NCI-H2196 (cell line): ENCODE data around the gene GLTP.
"Not testable (repeated sequence)": the region's sequence is repeated elsewhere in the genome, so short reads cannot be mapped to it uniquely, and the experiment has no call there.

Experiments used
- DNase-seq: peaks from one replicate; lab custom pipeline; 2025; ENCODE audit not compliant: unreplicated experiment; lab: John Stamatoyannopoulos, UW

The GLTP gene

DNA sequence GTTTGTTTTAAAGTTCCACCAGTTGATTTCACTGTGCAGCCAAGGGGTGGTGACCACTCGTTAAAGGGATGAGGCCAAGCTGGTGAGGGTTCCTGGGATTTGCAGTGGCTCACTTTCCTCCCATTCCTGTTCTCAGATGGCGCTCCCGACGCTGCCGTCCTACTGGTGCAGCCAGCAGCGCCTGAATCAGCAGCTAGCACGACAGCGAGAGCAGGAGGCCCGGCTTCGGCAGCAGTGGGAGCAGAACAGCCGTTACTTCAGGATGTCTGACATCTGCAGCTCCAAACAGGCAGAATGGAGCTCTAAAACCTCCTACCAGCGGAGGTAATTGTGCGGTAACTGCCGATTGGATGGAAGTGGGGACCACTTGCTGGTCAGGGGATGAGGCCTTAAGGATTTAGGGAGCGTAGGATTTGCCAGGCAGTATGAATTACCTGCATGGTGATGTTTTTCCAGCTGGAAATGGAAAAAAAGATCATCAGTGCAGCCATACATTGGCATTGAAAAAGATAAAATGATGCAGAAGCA, 22.6 kb upstream of the GLTP start:
- no peak for DNase-seq

DNA sequence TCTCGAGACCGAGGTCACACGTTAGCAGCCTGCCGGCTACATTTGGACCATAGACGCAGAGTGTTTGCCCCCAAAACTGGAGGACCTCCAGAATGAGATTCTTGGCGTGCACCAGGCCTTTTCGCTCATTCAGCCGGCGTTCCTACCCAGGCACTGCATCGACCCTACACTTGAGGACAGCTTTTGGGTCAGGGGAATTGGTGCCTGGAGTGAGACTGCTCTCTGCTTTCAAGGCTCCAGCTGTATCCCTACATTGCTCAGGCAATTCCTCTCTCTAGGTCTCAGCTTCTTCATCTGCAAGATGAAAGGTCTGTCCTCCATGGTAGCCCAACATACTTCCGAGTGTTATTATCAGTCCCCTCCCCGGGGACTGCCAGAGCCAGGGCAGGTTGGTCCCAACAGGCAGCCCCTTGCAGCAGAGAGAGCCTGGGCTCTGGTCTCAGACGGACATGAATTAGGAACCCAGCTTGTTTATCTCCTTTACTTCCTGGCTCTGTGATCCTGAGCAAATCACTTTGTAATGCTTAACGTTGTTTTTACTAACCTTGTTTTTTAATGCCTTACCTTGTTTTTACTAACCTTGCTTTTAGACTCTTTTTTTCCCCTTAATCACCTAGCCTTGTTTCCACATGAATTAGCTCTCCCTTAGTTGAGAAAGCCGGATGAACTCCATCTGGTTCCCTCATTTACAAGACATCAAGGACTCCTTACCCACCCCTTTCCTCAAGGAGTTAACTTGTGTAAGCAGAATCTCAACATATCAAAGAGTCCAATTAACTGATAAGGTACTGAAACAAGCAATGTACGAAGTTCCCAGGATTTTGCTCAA, 20.6 kb upstream of the GLTP start:
- peak; percentile 29 for DNase-seq

DNA sequence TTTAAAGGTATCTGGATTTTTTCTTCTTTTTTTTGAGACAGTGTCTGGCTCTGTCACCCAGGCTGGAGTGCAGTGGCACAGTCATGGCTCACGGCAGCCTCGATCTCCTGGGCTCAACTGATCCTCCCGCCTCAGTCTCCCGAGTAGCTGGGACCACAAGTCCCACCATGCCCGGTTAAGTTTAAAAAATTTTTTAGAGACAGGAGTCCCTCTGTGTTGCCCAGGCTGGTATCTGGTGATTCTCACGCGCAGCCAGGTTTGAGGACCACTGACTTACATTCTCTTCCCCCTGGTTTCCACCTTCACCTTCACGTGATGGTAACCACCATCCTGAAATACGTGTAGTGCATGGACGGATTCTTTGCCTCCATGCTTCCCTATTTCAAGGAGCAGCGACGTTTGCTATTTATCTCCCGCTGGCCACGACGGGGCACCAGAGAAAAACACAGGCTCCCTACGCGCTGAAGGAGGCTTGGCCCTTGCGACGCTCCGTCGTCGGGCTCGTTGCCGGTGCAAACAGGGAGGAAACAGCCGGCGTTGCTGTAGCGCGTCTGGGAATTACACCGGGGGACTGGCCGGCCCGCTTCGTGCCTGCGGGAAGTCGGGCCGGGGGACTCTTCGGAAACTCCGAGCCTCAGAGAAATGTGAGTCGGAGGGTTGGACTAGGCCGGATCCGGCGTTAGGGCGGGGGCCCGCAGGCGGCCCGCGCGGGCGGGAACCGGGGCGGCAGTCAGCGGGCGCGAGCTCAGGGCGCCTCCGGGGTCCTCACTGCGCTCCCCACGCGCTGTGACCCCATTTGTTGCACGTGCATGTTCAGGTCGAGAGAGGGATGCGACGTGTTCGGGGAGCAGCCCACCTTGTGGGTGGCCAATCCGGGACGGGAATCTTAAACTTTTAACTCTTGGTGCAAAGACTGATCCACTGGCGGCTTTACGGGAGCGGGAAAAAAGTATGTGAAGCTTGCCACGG, 19.7 kb upstream of the GLTP start, which contains the start of gene TCHP:
Gene TCHP (plus strand): TSS at position 492 of the 969 bp plus-strand sequence. CDS start 2,753 bp downstream, outside the sequence.
- peak; percentile 79 for DNase-seq

DNA sequence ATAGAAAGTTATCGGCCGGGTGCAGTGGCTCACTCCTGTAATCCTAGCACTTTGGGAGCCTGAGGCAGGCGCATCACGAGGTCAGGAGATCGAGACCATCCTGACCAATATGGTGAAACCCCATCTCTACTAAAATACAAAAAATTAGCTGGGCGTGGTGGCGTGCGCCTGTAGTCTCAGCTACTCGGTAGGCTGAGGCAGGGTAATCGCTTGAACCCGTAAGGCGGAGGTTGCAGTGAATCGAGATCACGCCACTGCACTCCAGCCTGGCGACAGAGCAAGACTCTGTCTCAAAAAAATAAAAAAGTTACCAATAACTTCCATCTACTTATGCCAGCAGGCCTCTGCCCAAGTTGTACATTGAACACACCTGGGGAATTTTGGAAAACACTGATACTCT, 19.0 kb upstream of the GLTP start:
- not testable (repeated sequence) for DNase-seq

DNA sequence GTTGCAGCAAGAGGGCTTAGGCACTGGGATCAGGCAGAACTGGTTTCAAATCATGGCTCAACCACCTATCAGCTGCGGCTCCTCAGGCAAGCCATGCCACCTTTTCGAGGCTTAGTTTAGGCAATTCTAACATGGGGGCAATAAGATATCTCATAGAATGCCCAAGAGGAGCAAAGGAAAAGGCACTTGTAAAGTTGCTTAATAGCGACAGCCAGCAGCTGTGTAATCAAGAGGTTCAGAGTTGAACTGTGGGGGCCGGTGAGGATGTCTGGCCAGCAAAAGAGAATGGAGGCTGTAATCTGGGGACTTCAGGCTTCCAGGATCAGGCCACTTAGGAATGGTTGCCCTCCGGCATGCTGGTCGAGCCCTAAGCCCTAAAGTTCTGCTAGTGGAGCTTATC, 16.7 kb upstream of the GLTP start:
- no peak for DNase-seq

DNA sequence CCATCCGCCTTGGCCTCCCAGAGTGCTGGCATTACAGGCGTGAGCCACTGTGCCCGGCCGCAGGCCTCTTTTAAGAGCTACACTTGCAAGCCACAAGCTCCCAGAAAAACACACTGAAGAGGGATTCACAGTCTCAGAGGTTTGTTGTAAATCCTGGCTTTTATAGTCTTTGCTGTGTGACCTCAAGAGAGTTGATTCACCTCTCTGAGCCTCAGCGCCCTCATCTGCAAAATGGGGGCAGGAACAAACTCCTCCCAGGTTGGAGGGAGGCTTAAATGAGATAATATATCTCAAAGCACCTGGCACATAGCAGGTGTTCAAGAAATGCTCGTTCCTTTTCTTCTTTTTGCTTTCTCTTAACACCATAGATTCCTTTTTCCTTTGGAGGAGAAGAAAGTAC, 15.8 kb upstream of the GLTP start:
- no peak for DNase-seq

DNA sequence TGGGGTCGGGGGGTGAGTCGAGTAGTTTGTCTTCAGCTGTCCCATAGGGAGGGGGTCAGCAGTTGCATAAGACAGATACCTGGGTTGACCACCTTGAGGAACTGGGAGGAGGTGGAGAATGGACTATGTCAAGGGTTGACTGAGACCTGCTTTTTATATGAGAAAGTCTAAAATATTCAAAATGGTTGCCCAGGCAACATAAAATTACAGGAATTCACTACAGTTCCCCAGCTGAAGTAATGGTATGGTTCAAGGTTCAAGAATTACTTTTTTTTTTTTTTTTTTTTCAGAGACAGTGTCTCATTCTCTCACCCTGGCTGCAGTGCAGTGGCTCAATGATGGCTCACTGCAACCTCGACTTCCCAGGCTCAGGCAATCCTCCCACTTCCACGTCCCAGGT, 14.6 kb upstream of the GLTP start:
- no peak for DNase-seq

DNA sequence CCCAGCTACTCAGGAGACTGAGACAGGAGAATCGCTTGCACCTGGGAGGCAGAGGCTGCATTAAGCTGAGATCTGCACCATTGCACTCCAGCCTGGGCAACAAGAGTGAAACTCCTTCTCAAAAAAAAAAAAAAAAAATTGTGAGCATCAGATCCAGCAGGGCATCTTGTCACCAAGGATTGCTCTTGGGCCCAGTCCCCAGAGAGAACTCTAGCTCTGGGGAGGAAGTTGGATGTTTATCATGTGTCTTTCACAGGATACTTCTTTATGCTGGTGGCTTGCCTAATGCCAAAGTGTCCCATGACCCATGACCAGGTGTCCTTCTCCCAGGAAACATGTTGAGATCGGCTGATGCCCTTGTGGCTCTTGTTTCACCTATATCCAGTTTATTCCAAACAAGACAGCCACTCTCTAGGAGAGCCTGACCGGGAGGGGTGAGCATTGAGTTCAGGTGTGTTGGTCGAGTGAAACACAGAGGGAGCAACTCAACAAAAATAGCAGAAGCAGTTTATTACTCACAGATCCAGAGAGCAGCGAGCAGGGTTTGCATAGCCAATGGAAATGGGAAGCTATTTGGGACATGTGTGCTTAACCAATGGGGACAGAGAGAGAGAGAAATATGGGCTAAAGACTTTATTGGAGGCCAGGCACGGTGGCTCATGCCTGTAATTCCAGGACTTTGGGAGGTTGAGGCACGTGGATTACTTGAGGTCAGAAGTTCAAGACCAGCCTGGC, 13.1 kb upstream of the GLTP start:
- no peak for DNase-seq

DNA sequence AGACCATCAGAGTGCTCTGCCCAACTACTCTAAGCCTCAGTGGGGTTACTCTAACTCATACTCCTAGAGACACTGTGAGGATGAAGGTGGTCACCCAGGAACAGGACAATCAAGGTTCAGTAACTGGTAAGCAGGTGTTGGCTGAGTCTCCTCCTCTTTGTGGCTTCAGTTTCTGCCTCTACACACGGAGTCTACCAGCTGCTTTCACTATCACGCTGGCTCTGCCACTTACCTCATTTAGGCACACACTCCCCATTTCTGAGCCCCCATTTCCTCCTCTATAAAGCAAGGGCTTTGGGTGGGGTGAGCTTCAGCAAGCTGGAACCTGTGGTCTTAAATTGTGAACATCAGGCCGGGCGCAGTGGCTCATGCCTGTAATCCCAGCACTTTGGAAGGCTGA, 12.4 kb upstream of the GLTP start:
- DNase-seq = no peak

DNA sequence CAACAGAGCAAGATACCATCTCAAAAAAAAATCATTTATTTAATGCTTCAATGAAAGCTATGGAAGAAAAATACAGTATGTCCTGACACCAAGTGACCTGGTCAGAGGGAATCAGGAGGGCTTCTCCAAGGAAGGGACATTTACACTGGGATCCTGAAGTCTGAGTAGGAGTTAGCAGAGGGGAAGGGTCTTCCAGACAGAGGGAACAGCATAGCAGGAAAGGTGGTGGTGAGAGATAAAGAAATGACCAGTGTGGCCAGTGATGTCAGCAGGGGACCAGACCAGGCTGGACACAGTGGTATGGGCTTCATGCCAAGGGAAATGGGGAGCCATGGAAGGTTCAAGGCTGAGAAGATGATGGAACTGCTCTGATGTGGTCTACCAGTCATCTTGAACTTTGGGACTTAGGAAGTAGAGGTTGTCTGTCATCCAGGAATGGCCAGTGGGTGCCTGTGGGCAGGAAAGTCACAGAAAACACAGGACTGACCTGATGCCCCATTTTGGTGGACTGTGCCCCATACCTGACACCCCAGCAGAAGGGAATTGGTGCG, 11.9 kb upstream of the GLTP start:
- DNase-seq = no peak

DNA sequence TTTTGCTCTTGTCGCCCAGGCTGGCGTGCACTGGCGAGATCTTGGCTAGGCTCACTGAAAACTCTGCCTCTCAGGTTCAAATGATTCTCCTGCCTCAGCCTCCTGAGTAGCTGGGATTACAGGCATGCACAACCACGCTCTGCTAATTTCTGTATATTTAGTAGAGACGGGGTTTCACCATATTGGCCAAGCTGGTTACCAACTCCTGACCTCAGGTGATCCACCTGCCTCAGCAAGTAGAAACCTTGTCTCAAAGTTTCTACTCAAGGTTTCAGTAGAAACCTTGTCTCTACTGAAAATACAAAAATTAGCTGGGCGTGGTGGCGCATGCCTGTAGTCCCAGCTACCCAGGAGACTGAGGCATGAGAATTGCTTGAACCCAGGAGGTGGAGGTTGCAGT, 11.4 kb upstream of the GLTP start:
- DNase-seq = not testable (repeated sequence)

DNA sequence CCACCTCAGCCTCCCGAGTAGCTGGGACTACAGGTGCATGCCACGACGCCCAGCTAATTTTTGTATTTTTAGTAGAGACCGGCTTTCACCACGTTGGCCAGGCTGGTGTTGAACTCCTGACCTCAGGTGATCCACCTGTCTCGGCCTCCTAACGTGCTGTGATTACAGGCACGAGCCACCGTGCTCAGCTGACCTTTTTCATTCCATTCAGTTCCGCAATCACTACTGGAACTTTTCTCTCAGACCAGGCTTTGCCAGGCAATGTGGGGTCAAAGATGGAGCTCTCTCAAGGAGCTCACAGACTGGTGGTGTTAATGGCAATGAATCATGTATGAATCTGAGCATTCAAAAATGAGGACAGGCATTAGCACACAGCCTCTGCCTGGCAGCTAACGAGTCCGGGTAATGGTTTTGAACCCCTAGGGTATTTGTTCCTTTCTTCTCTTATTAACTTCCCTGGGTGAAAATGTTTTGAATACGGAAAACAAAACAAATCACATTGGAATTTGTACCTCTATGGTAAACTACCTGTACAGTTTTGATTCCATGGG, 10.4 kb upstream of the GLTP start:
- DNase-seq = no peak

DNA sequence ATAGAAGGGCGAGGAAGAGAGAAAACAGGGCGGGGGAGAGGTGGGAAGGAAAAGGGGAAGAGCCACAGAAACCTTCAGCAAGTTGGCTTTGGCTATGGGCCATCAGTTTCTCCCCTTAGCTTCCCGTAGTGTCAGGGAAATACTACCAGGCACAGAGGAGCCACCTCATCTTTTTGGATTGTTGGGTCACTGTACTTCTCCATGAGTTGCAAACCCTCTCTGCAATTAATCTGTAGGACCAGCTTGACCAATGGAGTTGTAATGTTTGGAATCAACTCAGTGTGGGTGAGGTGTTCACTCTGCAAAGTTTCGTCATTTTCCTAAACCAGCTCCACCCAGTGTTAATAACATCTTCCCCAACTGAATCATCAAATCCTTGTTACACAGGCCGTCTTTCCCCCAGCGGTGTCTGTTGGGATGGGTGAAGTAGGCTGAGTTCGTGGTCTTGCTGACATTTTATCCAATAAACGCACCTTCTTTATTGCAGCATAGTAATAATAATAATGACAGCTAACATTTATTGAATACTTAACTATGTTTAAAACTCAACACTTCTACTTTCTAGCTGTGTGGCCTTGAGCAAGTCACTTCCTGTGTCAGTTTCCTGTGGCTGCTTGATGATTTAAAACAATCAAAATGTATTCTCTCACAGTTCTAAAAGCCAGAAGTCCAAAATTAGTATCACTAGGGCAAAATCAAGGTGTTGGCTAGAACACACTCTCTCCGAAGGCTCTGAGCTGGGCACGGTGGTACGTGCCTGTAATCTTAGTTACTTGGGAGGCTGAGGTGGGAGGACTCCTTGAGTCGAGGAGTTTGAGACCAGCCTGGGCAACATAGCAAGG, 8.1 kb upstream of the GLTP start:
- no peak for DNase-seq

DNA sequence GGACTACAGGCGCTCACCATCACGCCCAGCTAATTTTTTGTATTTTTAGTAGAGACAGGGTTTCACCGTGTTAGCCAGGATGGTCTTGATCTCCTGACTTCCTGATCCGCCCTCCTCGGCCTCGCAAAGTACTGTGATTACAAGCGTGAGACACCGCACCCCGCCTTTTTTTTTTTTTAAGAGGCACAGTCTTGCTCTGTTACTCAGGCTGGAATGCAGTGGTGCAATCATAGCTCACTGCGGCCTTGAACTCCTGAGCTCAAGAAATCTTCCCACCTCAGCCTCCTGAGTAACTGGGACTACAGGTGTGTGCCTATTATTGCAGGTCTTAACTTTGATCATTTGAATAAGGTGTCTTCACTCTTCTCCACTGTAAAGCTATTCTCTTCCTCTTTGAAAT, 5.3 kb upstream of the GLTP start:
- no peak for DNase-seq

DNA sequence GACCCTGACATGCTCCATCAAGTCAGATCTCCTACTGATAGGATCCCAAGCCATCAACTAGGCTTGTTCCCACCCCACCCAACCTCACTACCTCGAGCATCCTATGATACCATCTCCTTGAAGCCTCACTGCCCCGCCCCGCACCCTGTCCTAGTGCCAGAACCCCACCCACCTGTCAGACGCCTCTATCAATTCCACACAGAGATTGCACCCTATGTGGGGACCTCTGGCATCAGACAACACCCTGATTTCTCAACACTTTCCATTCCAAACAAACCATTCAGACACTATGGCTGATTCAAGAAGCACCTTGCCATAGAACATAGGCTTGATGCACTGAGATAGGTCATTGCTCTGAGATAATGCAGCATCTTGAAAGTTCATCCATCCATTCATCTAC, 3.1 kb upstream of the GLTP start:
- DNase-seq = no peak

DNA sequence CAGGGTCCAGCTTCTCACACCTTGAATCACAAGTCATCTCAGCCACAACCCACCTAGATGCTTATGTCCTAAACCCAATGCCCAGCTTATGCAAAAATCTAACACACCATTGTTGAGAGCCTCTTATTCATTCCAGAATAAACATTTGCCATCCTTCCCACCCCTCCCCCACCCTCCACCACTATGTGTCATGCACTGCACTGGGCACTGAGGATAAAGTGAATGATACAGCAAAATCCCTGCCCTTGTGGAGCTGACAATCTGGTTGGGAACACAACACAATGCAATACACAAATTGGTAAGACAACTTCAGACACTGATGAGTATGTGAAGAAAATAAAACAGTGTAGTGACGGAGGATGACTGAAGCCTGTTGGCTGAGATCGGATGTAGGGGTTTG, 1.4 kb upstream of the GLTP start:
- DNase-seq = no peak

DNA sequence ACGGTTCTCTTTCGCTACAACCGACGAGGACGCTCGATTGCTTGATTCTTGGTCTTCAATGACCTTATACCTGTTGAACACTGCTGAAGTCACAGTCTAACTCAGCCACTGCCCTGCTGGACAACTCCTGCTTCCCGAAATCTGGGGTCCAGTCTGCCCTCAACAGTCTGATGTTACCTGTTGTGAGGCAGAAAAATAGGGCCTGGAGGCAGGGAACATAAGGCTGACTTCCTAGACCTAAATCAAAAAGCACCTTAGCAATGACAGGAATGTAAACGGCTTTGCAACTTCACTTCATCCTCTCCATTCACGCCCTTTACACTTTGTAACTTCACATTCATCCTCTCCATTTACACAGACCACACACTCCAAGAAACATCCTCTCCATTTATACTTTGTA, 597 bp upstream of the GLTP start:
- DNase-seq = no peak

DNA sequence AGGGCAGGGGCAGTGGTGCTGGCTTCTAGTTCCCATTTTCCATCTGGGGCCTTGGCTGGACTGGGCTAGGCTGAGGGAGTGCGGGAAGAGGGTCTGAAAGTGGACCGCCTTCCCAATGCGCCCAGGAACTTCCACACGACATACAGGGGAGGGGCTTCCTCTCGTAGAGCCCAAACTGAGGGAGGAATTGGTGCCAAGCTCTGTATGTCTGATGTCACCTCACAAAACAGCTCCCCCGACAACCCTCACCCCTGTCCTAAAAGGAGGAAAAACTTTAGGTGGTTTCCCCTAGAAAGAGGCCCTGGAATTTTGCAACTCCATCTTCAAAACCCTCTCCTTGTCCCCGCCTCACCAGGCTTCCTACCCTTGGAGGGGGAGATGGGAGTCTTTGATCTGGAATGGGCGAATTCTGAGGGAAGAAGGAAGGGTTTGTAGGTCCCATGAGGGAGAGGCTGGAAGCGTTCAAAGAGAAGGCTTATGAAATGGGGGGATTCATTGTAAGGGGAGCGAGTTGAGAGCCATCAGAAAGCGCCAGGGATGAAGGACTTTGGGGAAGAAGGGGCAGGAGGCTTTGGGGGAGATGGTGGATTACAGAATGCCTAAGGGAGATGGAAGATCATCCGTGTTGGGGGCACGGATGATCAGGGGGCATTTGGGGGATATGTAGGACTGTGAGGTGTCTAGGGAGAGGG, 844 bp downstream of the GLTP start:
- no peak for DNase-seq

DNA sequence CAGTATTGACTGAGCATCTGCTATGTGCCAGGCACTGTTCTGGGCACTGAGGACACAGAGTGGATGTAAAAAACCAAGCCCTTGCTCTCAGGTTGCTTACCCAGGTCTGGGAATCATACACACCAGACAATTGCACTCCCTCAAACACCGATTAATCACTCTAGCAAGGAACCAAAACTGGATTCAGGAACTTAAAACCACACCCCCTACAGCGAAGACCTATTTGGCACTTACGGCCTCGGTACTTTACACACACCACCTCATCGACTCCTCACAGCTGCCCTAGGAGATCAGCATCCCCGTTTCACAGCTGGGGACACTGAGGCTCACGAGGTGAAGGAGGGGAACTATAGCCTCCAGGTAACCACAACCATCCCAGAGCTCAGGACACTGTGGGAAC, 1.6 kb downstream of the GLTP start:
- no peak for DNase-seq
